ENCODE measurements around the gene AFF2.

The AFF2 gene

DNA sequence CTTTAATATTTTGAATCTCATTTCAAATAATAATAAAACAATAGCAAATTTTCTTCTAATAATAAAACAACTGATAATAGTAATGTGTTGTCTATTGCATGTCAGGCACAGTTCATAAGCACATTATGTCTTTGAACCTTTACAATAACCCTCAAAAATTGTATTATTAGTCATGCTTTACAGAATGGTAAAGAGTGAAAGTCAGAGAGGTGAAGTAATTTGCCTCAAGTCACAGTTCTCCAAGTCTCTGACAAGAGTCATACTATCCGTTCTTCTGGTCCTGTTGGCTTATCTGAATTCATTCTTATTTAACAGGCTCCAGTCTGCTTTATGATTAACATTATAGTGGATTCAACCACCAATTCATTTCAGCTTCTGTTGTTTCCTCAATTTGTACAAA lies 313.0 kb downstream of the AFF2 start:
- H3K27me3 ChIP-seq (ENCODE audit: control insufficient read depth, insufficient read depth, low read length): peaks cover 6% of the 10 kb centered on the region
- H3K4me3 ChIP-seq (ENCODE audit: low read length): no peak overlapping the region
- H3K27ac ChIP-seq (ENCODE audit: low read length): no peak overlapping the region
- no peak overlapping the region for H3K9ac ChIP-seq (ENCODE audit: low read length)
- no peaks in the 10 kb centered on the region for H3K36me3 ChIP-seq (ENCODE audit: control insufficient read depth, low read depth, low read length)
- no peaks in the 10 kb centered on the region for H3K4me1 ChIP-seq (ENCODE audit: control insufficient read depth, low read depth, low read length)
- H3K9me3 ChIP-seq (ENCODE audit: control insufficient read depth, low read depth, low read length): peaks cover 7% of the 10 kb centered on the region

DNA sequence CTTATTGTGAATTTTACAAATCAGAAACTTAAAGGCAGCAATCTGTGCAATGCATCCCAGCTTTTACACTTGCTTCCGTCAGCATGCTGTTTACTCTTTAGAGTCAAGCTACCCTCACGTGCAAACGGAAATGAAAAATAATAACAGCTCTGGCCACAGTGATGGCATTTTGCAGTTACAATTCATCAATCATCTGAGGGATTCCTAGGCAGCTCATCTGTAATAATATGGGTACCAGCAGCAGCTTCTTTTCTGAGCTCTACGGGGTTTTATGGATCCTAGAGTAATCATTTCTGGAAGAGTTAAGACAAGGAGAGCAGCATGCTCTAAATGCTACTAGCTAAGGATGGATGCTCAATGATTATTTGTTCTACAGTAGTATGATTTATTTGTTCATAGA lies 313.6 kb downstream of the AFF2 start:
- H3K9ac ChIP-seq (ENCODE audit: low read length): no peak overlapping the region
- peaks cover under 1% of the 10 kb centered on the region for H3K27me3 ChIP-seq (ENCODE audit: control insufficient read depth, insufficient read depth, low read length)
- H3K4me3 ChIP-seq (ENCODE audit: low read length): no peak overlapping the region
- H3K36me3 ChIP-seq (ENCODE audit: control insufficient read depth, low read depth, low read length): no peaks in the 10 kb centered on the region
- H3K27ac ChIP-seq (ENCODE audit: low read length): no peak overlapping the region
- no peaks in the 10 kb centered on the region for H3K4me1 ChIP-seq (ENCODE audit: control insufficient read depth, low read depth, low read length)
- peaks cover 7% of the 10 kb centered on the region for H3K9me3 ChIP-seq (ENCODE audit: control insufficient read depth, low read depth, low read length)

DNA sequence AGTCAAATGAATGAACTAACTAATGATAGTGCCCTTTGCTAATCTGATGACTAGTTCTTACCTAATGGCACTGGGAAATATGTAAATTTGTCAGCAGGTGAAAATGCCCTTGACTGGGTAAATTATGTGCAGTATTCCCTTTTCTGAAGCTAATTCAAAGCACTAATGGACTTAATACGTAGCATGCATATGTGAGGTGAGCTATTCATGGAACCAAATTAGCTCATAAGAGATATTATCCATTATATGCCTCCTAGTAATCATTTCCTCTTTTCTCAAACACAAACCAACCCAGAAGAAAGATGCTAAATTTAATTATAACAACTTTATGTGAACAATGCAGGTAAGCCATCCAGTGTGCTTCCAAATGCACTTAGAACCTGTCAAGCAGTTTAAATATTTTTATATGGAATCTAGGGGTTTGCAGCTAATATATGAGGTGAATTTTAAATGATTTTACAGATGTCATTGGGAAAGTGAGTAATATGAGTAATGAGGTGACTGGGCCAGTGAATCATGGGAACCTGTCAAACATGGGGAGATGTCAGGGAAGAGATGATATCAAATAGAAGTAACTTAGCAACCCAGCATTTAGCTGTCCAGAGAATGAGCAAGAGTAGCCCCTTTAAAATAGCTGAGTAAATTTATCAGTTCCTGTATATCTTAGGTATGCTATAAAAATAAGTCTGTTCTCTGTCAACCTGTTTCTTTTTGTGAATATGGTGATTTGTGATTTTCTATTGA lies 315.0 kb downstream of the AFF2 start:
- no peaks in the 10 kb centered on the region for H3K27me3 ChIP-seq (ENCODE audit: control insufficient read depth, insufficient read depth, low read length)
- H3K27ac ChIP-seq (ENCODE audit: low read length): no peak overlapping the region
- no peak overlapping the region for H3K4me3 ChIP-seq (ENCODE audit: low read length)
- no peaks in the 10 kb centered on the region for H3K4me1 ChIP-seq (ENCODE audit: control insufficient read depth, low read depth, low read length)
- H3K9ac ChIP-seq (ENCODE audit: low read length): no peak overlapping the region
- no peaks in the 10 kb centered on the region for H3K36me3 ChIP-seq (ENCODE audit: control insufficient read depth, low read depth, low read length)
- peaks cover 7% of the 10 kb centered on the region for H3K9me3 ChIP-seq (ENCODE audit: control insufficient read depth, low read depth, low read length)

DNA sequence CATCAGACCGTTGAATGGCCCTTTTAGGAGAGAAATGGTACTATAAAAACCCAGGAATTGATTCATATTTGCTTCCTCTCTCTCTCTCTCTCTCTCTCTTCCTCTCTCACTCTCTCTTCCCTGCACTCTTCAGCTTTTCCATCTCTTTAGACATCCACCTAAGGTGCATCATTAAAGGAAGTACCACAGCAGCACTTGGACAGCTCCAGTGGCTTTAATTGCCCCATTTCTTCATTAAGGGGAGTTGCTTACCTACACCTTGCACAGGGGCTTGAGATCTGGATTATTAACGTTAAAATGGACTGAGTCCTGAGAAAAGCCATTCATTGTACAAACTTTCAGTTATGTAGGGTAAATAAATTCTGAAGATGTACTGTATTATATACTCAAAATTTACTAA lies 323.6 kb downstream of the AFF2 start:
- Histone ChIP-seq H3K9me3 (ENCODE audit: control insufficient read depth, low read depth, low read length) (peaks cover 25% of the 10 kb centered on the region), H3K27ac (ENCODE audit: low read length) (no peak overlapping the region), H3K4me1 (ENCODE audit: control insufficient read depth, low read depth, low read length) (peaks cover 3% of the 10 kb centered on the region), H3K36me3 (ENCODE audit: control insufficient read depth, low read depth, low read length) (no peaks in the 10 kb centered on the region), H3K4me3 (ENCODE audit: low read length) (no peak overlapping the region), H3K9ac (ENCODE audit: low read length) (no peak overlapping the region), H3K27me3 (ENCODE audit: control insufficient read depth, insufficient read depth, low read length) (no peaks in the 10 kb centered on the region)

DNA sequence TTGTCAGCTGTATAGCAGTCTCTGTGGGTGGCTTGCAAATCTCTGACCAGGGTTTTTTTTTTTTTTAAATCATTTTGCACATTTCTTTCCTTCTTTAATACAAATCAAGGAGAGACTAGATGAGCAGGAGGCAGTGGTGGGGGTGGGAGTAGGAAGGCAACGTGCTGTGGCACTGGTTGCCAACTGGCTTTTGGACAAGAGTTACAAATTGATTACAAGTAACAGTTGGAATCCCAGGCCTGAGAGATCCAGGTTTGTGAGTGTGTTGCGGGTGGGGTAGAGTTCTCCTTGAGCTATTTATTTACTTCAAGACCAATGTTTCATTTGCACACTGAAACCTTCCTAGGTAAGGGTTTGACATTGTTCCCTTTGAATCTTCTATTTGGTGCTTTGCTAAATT lies 325.3 kb downstream of the AFF2 start:
- Histone ChIP-seq H3K4me3 (ENCODE audit: low read length) (no peak overlapping the region), H3K27ac (ENCODE audit: low read length) (no peak overlapping the region), H3K27me3 (ENCODE audit: control insufficient read depth, insufficient read depth, low read length) (no peaks in the 10 kb centered on the region), H3K9ac (ENCODE audit: low read length) (no peak overlapping the region), H3K4me1 (ENCODE audit: control insufficient read depth, low read depth, low read length) (peaks cover 3% of the 10 kb centered on the region), H3K36me3 (ENCODE audit: control insufficient read depth, low read depth, low read length) (no peaks in the 10 kb centered on the region), H3K9me3 (ENCODE audit: control insufficient read depth, low read depth, low read length) (peaks cover 30% of the 10 kb centered on the region)

DNA sequence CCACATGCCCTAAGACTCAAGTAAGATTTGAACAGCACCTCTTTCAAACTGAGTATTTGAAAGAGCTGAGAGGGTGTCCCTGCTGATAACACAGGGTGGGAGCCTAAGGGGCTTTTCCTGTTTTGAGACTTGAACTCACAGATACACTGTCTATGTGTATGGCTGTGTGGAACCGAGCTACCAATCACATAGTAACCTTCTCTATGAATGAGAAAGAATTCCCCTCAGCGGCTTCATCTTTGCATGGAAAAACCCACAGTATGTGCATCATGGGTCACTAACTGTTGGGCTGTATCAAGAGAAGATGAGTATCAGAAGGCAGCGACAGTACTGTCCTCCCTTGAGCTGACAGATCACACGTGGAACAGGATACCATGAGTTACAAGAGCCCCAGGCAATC lies 336.3 kb downstream of the AFF2 start:
- no peak overlapping the region for H3K4me3 ChIP-seq (ENCODE audit: low read length)
- H3K9me3 ChIP-seq (ENCODE audit: control insufficient read depth, low read depth, low read length): peaks cover 10% of the 10 kb centered on the region
- H3K9ac ChIP-seq (ENCODE audit: low read length): no peak overlapping the region
- H3K27me3 ChIP-seq (ENCODE audit: control insufficient read depth, insufficient read depth, low read length): no peaks in the 10 kb centered on the region
- no peak overlapping the region for H3K27ac ChIP-seq (ENCODE audit: low read length)
- H3K4me1 ChIP-seq (ENCODE audit: control insufficient read depth, low read depth, low read length): no peaks in the 10 kb centered on the region
- H3K36me3 ChIP-seq (ENCODE audit: control insufficient read depth, low read depth, low read length): no peaks in the 10 kb centered on the region

DNA sequence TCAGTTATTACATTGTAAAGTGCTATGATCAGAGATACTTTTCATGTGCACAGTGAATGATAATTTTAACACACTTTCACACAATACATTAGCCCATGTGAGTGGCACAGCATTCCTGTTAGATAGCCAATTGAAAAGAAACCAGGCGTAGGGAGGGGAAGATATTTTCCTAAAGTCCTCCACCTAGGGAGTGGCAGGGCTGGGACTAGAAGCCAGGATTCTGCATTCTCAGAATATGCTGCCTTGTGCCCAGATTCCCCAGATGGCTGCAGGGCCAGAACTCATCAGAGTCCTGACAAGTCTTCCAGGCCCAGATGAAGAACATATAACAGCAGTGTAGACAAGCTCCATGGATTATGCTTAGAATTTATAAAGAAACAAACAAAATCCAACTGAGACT lies 350.2 kb downstream of the AFF2 start:
- Histone ChIP-seq H3K9me3 (ENCODE audit: control insufficient read depth, low read depth, low read length) (peaks cover 18% of the 10 kb centered on the region), H3K27me3 (ENCODE audit: control insufficient read depth, insufficient read depth, low read length) (no peaks in the 10 kb centered on the region), H3K36me3 (ENCODE audit: control insufficient read depth, low read depth, low read length) (no peaks in the 10 kb centered on the region), H3K27ac (ENCODE audit: low read length) (no peak overlapping the region), H3K4me1 (ENCODE audit: control insufficient read depth, low read depth, low read length) (no peaks in the 10 kb centered on the region), H3K4me3 (ENCODE audit: low read length) (no peak overlapping the region), H3K9ac (ENCODE audit: low read length) (no peak overlapping the region)

DNA sequence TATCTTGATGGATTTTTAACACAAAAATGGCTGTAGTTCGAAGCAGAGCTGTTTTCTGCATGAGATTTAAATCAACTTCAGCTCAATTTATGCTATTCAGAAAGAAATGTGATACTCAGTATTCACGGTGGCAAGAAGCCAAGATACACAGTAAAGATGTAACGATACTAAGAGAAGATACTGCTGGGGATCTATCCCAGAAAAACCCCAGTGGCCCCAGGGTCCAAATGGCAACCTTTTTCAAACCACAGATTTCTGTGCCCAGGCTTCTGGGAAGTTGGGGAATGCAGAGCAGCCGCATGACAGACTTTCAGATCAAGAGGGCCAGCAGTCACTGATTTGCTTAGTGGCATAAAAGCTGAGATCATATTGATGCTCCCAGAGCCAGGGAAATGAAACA lies 353.9 kb downstream of the AFF2 start:
- Histone ChIP-seq H3K9ac (ENCODE audit: low read length) (no peak overlapping the region), H3K4me3 (ENCODE audit: low read length) (no peak overlapping the region), H3K27ac (ENCODE audit: low read length) (no peak overlapping the region), H3K9me3 (ENCODE audit: control insufficient read depth, low read depth, low read length) (peaks cover 20% of the 10 kb centered on the region), H3K36me3 (ENCODE audit: control insufficient read depth, low read depth, low read length) (no peaks in the 10 kb centered on the region), H3K4me1 (ENCODE audit: control insufficient read depth, low read depth, low read length) (no peaks in the 10 kb centered on the region), H3K27me3 (ENCODE audit: control insufficient read depth, insufficient read depth, low read length) (no peaks in the 10 kb centered on the region)

DNA sequence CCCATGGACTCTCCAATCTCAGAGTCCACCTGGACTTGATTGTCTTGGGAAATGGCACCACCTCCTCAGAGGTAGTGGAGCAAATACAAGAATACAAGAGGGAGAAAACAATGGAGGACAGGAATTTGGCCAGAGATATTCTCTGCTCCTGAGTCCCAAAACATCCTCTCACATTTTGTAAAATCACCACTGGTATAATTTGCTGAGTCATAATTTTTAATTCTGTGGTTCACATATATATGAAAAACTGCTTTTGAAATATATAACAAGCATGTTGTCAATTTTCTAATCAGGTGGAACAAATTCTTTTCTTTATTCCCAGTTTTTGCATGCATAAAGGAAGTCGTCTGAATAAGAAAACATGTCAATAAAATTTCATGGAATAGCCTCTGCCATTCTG lies 356.1 kb downstream of the AFF2 start:
- H3K9me3 ChIP-seq (ENCODE audit: control insufficient read depth, low read depth, low read length): peaks cover 22% of the 10 kb centered on the region

DNA sequence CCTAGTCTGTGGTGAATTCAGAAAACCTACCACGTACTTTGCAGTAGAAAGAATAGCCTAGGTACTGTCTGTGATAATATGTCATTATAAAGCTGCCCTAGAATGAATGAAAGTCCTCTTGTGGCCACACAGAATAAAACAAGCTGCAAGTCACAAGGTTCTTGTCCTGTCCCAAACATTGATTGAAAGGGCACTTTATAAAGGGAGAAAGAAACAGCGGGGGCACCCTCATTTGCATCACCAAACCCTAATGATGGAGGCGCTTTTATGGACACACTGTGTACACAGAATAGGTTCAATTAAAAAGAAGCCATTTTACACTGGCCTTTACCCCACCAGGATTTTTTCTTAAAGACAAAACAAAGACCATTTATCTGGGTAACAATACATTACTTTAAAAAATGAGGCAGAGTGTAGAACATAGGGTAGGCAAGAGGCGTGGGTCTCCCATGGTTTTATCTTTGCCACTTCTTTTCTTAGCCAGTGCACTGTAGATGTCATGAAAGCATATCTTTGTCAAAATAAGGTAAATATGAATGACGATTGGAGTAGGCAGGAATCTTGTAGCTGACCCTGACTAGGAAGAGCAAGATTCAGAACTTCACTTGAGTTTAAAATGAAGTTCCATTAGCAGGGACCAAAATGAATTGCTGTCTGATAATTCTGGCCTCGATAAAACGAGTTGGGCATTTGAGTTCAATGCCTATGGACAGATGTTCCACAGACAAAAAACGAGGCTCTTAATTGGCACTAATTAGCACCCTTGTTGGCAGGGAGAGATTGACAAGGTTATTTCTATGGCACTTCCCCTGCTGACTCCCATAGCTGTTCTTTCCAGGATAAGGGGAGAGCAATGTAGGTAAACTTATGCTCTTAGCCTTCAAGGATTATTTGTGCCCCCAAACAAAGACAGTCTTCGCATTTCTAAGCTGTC lies 365.1 kb downstream of the AFF2 start:
- H3K9me3 ChIP-seq (ENCODE audit: control insufficient read depth, low read depth, low read length): peaks cover 14% of the 10 kb centered on the region
- no peak overlapping the region for H3K27ac ChIP-seq (ENCODE audit: low read length)
- no peaks in the 10 kb centered on the region for H3K36me3 ChIP-seq (ENCODE audit: control insufficient read depth, low read depth, low read length)
- no peak overlapping the region for H3K9ac ChIP-seq (ENCODE audit: low read length)
- H3K4me3 ChIP-seq (ENCODE audit: low read length): no peak overlapping the region
- peaks cover 17% of the 10 kb centered on the region for H3K4me1 ChIP-seq (ENCODE audit: control insufficient read depth, low read depth, low read length)
- H3K27me3 ChIP-seq (ENCODE audit: control insufficient read depth, insufficient read depth, low read length): peaks cover 13% of the 10 kb centered on the region

More for the DNA sequence above, 356.1 kb downstream of the AFF2 start:
- Histone ChIP-seq H3K36me3 (ENCODE audit: control insufficient read depth, low read depth, low read length) (no peaks in the 10 kb centered on the region), H3K9ac (ENCODE audit: low read length) (no peak overlapping the region), H3K27ac (ENCODE audit: low read length) (no peak overlapping the region), H3K4me3 (ENCODE audit: low read length) (no peak overlapping the region), H3K4me1 (ENCODE audit: control insufficient read depth, low read depth, low read length) (peaks cover 6% of the 10 kb centered on the region), H3K27me3 (ENCODE audit: control insufficient read depth, insufficient read depth, low read length) (peaks cover 14% of the 10 kb centered on the region)

DNA sequence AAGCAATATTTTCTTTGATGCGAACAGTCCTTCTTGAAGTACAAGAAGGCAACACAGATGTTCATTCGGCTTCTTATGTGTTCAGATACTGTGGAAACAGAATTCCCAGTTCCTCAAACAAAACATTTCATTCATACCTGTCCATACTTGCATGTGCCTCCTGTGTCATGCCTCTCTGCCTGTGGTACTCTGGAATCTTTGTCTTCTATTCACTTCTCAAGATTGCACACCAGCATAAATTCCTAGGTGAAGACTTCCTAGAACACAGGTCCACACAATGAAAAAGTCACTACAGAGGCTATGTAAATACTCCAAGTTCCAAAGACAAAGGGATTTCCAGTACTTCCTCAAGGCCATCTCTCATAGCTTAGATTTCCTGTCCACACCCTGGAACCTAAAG lies 367.2 kb downstream of the AFF2 start:
- Histone ChIP-seq H3K4me3 (ENCODE audit: low read length) (no peak overlapping the region), H3K4me1 (ENCODE audit: control insufficient read depth, low read depth, low read length) (peaks cover 5% of the 10 kb centered on the region), H3K27me3 (ENCODE audit: control insufficient read depth, insufficient read depth, low read length) (peaks cover 1% of the 10 kb centered on the region), H3K9me3 (ENCODE audit: control insufficient read depth, low read depth, low read length) (peaks cover 12% of the 10 kb centered on the region), H3K9ac (ENCODE audit: low read length) (no peak overlapping the region), H3K36me3 (ENCODE audit: control insufficient read depth, low read depth, low read length) (no peaks in the 10 kb centered on the region), H3K27ac (ENCODE audit: low read length) (no peak overlapping the region)

All from iPS-18a (cell line).